HG02798 (cell line): Measurements from ENCODE around the gene MLST8.

Experiments used
- ATAC-seq: cut with Tn5 transposase; IDR thresholded peaks from one replicate; pipeline ENCODE4 v1.9.1; 2021; ENCODE audit warnings: mild to moderate bottlenecking; ENCODE audit not compliant: unreplicated experiment, poor library complexity

The MLST8 gene

DNA sequence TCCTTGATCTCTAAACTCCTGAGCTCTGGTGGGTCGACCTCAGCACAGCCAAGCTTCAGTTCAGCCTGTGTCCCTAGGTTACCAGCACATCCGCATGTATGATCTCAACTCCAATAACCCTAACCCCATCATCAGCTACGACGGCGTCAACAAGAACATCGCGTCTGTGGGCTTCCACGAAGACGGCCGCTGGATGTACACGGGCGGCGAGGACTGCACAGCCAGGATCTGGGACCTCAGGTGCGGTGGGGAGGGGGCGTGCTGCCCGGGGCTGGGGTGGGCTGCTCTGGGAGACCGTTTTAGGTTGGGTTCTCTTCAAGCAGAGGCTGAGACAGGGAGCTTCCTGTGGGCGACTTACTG is 1.1 kb downstream of the MLST8 start:
- no peak for ATAC-seq

DNA sequence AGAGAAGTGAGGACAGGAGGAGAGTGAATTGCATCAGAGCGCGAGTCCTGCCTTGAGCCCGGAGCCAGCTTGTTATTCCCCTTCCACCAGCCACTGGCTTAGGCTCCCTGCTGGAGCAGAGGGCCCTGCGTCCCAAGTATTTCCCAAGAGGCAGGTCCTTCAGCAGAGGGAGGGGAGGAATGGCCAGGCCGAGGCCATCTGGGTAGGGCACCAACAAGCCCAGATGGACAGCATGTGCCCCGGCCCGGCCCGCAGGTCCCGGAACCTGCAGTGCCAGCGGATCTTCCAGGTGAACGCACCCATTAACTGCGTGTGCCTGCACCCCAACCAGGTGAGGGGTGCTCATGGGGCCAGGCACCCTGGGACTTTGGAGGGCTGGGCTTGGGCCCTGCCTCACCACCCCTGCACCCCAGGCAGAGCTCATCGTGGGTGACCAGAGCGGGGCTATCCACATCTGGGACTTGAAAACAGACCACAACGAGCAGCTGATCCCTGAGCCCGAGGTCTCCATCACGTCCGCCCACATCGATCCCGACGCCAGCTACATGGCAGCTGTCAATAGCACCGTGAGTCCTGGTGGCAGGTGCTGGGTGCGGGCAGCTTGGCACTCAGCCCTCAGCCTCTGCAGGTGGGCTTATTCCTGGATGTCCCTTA is 1.7 kb downstream of the MLST8 start:
- no peak for ATAC-seq

DNA sequence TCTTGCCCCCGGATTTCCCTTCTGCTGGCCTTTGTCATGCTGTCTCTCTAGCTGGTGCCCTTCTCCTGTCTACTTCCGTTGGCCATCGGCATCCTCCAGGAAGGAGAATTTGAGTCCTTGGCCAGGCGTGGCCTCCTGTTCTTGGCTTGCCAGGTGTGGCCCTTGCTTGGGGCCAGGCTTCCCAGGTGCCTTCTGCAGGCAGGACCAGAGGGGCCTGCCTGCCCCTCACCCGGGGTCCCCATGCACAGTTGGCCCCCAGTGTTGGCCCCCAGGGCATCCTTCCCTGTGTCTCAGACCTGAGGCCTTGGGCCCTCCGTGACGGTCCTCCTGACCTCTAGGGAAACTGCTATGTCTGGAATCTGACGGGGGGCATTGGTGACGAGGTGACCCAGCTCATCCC is 2.6 kb downstream of the MLST8 start:
- ATAC-seq: no peak

DNA sequence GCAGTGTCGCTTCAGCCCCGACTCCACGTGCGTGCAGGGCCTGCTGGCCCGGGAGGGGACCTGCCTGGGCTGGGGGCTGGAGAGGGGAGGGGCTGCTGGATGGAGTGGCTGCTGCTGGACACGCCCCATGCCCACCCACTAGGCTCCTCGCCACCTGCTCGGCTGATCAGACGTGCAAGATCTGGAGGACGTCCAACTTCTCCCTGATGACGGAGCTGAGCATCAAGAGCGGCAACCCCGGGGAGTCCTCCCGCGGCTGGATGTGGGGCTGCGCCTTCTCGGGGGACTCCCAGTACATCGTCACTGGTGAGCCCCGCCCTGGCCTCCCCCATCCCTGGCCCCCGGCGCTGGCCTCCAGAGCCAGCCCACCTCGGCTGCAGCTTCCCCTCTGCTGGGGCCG is 3.1 kb downstream of the MLST8 start:
- ATAC-seq: no peak

GRCh38 chr16:2208772-2209171 is 3.5 kb downstream of the MLST8 start:
- no peak for ATAC-seq

- no peak for ATAC-seq
These were observed 4.2 kb downstream of the MLST8 start for GRCh38 chr16:2209258-2210008.

DNA sequence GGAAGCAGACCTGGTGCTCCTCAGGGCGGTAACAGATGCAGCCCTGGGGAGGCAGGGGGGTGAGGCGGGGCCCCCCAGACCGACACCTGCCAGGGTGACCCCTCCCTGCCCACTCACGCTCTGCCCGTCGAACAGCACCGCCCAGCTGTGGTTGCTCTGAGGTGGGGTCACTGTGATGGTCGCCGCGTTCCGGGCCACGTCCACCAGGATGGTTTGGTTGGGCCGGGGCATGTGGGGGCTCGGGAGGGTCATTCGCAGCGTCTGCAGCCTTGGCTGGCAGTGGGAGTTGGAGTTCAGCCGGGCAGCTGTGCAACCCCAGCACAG is 4.7 kb downstream of the MLST8 start:
- no peak for ATAC-seq

DNA sequence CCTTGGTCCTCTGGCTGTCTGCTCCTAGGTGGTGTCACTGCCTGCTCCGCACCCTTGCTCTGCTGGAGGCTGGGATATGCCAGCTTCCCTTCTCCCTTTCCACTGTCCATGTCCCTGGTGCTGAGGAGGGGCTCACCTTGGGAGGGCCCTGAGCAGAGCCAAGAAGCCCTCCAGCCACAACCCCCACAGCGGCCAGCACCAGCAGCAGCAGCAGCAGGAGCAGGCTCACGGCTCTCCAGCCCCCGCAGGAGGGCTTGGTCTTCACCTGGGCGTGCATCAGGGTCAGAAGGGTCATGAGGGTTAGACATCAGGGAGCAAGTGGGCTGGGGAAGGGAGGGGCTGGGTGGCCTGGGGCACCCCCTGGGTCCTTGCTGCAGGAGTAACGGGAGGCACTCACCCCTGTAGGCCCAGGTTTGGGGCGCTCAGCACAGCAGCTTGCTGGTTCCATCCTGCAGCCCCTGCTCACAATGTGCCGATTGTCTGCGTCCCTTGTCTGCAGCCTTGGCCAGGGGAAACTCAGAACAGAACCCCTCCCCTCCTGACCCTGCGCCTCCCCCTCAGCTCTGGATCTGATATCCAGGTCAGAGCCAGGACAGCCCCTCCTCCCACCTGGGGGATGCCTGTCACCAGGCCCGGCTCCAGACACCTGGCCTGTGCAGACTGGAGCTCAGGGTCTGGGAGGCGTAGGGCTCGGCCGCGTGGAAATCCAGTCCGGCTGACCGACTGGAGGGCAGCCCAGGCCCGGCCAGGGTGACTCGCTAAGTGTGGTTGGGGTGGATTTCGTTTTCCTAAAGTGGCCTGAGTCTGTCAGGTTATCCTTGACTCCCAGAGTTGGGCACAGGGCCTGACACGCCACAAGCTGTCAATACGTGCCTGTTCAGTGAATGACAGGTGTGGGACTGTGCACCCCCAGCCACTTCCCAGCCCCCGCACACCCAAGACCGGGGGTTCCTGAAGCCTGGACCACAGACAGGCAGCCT is 5.4 kb downstream of the MLST8 start, which contains the start of gene BRICD5:
Gene BRICD5, minus strand, starts transcription at position 478 of the 980 bp plus-strand sequence. Its CDS starts 30 bp downstream, at position 448.
- no peak for ATAC-seq

DNA sequence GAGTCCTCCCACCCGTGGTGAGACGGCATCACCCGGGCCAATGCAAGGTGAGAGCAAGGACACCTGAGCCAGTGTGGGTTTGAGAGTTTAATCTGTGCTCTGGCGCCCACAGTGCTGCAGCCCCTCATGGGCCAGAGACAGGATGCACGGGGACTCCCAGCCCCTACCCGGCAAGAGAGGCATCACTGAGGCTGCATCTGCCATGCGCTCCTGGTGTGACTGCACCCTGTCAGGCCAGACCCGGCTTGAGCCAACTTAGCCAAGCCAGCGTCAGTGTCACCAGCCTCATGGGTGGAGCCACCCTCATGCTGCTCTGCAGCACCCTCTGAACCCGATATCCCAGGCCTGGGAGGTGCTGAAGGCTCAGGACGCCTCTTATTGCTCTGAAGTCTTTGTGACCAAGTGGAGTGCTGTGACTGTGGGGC is 6.7 kb downstream of the MLST8 start:
- ATAC-seq: no peak

DNA sequence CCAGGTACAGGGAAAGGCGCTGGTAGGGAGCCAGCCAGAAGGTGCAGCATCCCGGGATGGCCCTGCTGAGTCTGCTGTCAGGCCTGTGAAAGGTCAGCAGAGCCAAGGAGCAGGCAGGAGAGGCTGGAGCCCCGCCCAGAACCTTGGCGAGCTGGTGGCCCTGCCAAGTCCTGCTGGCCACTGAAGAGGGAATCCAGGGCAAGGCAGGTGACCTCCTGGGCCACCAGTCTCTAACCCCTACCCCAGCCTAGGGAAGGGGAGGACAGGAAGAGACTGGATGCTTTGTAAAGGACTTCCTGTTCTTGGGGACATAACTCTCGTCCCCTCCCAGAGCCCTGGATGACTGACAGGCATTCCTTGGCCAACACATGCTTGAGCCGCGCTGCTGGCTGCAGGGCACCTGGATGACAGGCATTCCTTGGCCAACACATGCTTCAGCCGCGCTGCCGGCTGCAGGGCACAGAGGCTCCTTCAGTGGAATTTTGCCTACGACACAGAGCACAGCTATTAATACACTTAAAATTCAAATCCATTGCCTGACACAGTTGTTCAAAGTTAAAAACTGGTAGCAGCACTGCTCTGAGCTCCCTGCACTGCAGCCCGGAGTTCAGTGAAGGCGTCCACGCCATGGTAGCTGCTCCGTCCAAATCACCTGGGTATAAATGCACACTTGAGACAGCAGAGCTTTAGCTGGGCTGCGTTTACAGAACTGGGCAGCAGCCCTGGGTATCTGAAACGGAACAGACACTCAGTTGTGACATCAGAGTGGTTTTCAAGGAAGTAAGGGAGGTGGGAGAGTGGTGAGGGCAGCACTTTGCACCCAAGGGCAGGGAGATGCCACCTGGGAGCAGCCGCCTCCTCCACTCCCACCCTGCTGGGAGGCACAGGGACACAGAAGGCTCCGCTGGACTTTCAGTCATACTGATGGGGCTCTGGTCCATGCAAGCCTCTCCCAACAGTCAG is 7.4 kb downstream of the MLST8 start:
- ATAC-seq: no peak

- peak; percentile 3 for ATAC-seq
These were observed 8.8 kb downstream of the MLST8 start for GRCh38 chr16:2213817-2214718.

- peak; percentile 92 for ATAC-seq
These were observed 9.4 kb downstream of the MLST8 start, which contains the start of gene PGP for GRCh38 chr16:2214719-2214968. PGP (minus strand) TSS chr16:2214840; CDS start chr16:2214777, 63 bp downstream.

DNA sequence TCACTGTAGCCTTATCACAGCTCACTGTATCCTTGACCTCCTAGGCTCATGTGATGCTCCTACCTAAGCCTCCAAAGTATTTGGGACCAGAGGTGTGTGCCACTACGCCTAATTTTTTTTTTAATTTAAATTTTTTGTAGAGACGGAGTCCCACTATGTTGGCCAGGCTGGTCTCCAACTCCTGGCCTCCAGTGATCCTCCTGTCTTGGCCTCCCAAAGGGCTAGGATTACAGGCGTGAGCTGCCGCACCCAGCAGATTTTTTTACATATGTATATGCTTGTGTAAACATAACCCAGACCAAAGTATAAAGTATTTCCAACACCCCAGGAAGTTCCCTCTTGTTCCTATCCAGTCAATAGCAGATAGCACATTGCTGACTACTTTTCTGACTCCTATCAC is 11.1 kb downstream of the MLST8 start:
- ATAC-seq: no peak

DNA sequence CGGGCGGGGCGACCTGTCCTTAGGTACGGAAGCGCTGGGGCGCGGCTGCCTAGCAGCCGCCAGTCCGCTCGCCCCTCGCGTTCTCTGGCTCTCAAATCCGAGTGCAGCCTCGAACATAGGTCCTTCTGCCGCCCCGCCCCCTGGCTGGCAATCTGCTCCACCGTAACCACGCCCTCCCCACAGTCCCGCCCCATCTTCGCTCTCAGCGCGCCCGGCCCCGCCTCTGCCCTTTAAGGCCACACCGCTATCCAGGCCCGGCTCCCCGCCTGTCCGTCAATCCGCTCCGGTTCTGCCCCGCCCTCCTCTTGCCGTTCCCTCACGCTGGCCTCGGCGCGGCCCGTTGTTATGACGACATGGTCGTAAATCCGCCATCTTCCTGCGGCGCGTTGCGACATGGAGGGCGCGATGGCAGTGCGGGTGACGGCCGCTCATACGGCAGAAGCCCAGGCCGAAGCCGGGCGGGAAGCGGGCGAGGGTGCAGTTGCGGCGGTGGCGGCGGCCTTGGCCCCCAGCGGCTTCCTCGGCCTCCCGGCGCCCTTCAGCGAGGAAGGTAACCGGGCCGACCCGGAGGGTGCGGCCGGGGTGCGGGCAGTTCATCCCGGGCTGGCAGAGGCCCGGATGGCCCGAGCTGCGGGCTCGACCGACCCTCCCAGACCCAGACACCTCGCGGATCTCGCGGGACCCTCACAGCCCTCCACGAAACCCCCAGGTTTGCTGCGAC is 18.1 kb downstream of the MLST8 start, which contains the start of gene E4F1:
Gene E4F1, plus strand, starts transcription at position 371 of the 721 bp plus-strand sequence. Its CDS starts 23 bp downstream, at position 394.
- ATAC-seq: peak; percentile 97

- peak; percentile 20 for ATAC-seq
These were observed 18.8 kb downstream of the MLST8 start for GRCh38 chr16:2223942-2224486.

- no peak for ATAC-seq
These were observed 21.1 kb downstream of the MLST8 start for GRCh38 chr16:2226245-2226793.

DNA sequence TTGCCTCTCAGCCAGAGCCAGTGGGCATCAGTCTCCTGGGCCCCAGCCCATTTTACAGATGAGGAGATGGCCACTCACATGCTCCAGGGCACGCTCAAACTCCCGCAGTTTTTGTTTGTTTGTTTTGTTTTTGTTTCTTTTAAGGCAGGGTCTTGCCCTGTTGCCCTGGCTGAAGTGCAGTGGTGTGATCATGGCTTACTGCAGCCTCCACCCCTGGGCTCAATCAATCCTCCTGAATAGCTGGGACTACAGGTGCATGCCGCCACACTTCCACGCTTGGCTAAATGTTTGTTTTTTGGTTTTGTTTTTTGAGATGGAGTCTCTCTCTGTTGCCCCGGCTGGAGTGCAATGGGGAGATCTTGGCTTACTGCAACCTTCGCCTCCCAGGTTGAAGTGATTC is 21.7 kb downstream of the MLST8 start:
- no peak for ATAC-seq
